Measurements from ENCODE around the gene ABHD14A. TPM values are rescaled to one million over a fixed set of nuclear protein-coding genes. Genes with fewer than 3 reads are reported as not detected.
A peak's percentile ranks its signal among the peaks of the same experiment; 100 is the strongest.

Gene ABHD14A
- total and polyA plus RNA-seq, 2 of the 13 experiments (the other 11 are each of a cell fraction or from before 2014, with no cell fraction given) = 29.5 to 46.9 TPM

DNA sequence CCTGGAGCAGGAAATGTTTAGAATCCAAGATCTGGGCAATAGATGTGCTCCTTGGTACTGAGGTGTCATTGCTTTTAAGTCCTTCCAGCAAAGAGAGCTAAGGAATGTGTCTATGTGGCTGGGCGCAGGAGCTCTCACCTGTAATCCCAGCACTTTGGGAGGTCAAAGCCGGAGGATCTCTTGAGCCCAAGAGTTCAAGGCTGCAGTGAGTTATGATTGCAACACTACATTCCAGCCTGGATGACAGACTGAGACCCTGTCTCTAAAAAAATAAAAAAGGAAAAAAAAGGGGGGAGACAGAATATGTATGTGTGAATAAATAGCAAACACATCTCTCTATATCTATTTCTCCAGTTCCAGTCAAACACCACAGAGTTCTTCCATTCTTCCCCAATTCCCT, 24.0 kb upstream of the ABHD14A start (continued):
- TF ChIP-seq, protein P1, sequence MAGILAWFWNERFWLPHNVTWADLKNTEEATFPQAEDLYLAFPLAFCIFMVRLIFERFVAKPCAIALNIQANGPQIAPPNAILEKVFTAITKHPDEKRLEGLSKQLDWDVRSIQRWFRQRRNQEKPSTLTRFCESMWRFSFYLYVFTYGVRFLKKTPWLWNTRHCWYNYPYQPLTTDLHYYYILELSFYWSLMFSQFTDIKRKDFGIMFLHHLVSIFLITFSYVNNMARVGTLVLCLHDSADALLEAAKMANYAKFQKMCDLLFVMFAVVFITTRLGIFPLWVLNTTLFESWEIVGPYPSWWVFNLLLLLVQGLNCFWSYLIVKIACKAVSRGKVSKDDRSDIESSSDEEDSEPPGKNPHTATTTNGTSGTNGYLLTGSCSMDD (CRISPR knock-in tag; IDR thresholded peaks at IDR 0.05) = no peak

DNA sequence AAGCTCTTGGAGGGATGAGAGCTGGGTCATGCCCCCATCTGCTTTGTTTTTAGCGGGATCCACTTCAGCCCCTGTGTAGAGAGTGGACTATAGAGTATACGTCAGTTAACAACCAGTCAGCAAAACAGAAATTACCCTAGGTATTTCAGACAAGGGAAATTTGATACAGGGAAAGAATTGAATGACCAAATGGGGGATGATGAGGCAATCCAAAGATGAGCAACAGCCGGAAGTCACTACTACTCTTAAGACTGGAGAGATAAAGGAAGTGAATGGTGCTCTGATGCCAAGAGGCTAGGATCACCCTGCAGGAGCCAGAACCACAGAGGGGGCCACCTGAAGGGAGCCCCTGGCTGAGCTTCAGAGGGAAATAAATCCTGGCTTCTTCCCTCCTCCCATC, 21.4 kb upstream of the ABHD14A start:
- no TSS peak for BruUV-seq (replicated peaks)
- FAIRE-seq = no peak
- POLR2A ChIA-PET = interaction anchor here (2.0 kb wide), 1 partner anchor 11 kb away, joined by 5 read pairs; no protein-coding TSS in a partner anchor

DNA sequence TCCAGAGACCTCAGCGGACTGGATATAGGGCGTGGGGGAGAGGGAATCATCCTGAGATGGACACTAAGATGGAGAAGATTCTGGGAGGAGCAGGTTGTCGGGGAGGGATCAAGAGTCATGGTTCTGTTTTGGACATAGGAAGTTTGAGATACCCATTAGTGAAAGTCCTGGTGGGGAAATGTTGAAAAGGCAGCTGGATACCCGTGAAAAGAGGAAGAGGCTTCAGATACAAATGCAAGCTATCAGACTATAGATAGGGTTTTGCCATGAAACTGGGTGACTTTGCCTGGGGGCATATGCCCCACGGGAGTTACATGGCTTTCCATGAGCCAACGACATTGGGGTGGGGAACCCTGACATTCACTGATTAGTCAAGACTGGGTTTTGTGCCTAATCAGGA, 20.8 kb upstream of the ABHD14A start:
- Histone ChIP-seq H3K27ac (ENCODE audit: extremely low read length, insufficient read depth, low read length) (no peak overlapping the region), H2AFZ (ENCODE audit: low read length) (no peak overlapping the region), H3K9me3 (ENCODE audit: low read length) (no peaks in the 10 kb centered on the region), H3K36me3 (replicated peaks in 1 of 2; ENCODE audit: control insufficient read depth in 1 of 2, insufficient read depth in 2 of 2, low read length in 2 of 2) (peaks cover 0 to 6% of the 10 kb centered on the region in 2 experiments; a peak in 2 of 5 replicates), H3K4me3 (replicated peaks in 1 of 3; ENCODE audit: insufficient read depth in 1 of 3, low read depth in 2 of 3, low read length in 3 of 3) (no peak overlapping the region), H3K27me3 (ENCODE audit: control insufficient read depth in 1 of 2, insufficient read depth in 2 of 2, low read length in 2 of 2) (no peaks in the 10 kb centered on the region), H3K4me2 (ENCODE audit: low read depth, low read length) (no peak overlapping the region), H3K9ac (ENCODE audit: insufficient read depth, low read depth, low read length) (no peak overlapping the region), H4K20me1 (ENCODE audit: insufficient read depth, low read length) (no peaks in the 10 kb centered on the region), H3K79me2 (ENCODE audit: insufficient read depth, low read length) (no peaks in the 10 kb centered on the region), H3K4me1 (ENCODE audit: insufficient read depth, low read length) (peaks cover 20% of the 10 kb centered on the region)
- 21% methylated on average over 6 of the region's 6 CpGs for WGBS (ENCODE audit: low lambda C conversion rate)
- no peak for DNase-seq (ENCODE audit: low spot score)
- POLR2A ChIA-PET = interaction anchor here (2.0 kb wide), 1 partner anchor 11 kb away, joined by 5 read pairs; no protein-coding TSS in a partner anchor
- ATAC-seq = no peak
- in situ Hi-C loops (cut with HindIII; ENCODE audit: extremely low pct_ligation_motif_present, low pct_unique_long_range_greater_than_20kb) = no loop called here
- intact Hi-C loops (cut with micrococcal nuclease; ENCODE audit: unreplicated experiment) = no loop called here
- CTCF ChIA-PET (ENCODE audit: low intra/inter-chr PET ratio, low total read pairs) = no interaction called here
- no peak for FAIRE-seq
- TF ChIP-seq, protein P2, sequence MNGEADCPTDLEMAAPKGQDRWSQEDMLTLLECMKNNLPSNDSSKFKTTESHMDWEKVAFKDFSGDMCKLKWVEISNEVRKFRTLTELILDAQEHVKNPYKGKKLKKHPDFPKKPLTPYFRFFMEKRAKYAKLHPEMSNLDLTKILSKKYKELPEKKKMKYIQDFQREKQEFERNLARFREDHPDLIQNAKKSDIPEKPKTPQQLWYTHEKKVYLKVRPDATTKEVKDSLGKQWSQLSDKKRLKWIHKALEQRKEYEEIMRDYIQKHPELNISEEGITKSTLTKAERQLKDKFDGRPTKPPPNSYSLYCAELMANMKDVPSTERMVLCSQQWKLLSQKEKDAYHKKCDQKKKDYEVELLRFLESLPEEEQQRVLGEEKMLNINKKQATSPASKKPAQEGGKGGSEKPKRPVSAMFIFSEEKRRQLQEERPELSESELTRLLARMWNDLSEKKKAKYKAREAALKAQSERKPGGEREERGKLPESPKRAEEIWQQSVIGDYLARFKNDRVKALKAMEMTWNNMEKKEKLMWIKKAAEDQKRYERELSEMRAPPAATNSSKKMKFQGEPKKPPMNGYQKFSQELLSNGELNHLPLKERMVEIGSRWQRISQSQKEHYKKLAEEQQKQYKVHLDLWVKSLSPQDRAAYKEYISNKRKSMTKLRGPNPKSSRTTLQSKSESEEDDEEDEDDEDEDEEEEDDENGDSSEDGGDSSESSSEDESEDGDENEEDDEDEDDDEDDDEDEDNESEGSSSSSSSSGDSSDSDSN (CRISPR knock-in tag; IDR thresholded peaks at IDR 0.05) = no peak
- TF ChIP-seq, protein P3, sequence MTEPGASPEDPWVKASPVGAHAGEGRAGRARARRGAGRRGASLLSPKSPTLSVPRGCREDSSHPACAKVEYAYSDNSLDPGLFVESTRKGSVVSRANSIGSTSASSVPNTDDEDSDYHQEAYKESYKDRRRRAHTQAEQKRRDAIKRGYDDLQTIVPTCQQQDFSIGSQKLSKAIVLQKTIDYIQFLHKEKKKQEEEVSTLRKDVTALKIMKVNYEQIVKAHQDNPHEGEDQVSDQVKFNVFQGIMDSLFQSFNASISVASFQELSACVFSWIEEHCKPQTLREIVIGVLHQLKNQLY (CRISPR knock-in tag; IDR thresholded peaks at IDR 0.05) = no peak
- TF ChIP-seq, protein P4, sequence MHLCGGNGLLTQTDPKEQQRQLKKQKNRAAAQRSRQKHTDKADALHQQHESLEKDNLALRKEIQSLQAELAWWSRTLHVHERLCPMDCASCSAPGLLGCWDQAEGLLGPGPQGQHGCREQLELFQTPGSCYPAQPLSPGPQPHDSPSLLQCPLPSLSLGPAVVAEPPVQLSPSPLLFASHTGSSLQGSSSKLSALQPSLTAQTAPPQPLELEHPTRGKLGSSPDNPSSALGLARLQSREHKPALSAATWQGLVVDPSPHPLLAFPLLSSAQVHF (CRISPR knock-in tag; IDR thresholded peaks at IDR 0.05) = no peak
- BruUV-seq (replicated peaks) = no TSS peak

More for the DNA sequence above, 21.4 kb upstream of the ABHD14A start:
- H3K79me2 ChIP-seq (ENCODE audit: insufficient read depth, low read length) = no peaks in the 10 kb centered on the region
- H3K27me3 ChIP-seq (ENCODE audit: control insufficient read depth in 1 of 2, insufficient read depth in 2 of 2, low read length in 2 of 2) = no peaks in the 10 kb centered on the region
- 30% methylated on average over 3 of the region's 3 CpGs for whole genome bisulfite sequencing (ENCODE audit: low lambda C conversion rate)
- ATAC-seq (no peak), DNase-seq (ENCODE audit: low spot score) (no peak)
- no peaks in the 10 kb centered on the region for H4K20me1 ChIP-seq (ENCODE audit: insufficient read depth, low read length)
- intact Hi-C loops (cut with micrococcal nuclease; ENCODE audit: unreplicated experiment) = no loop called here
- H3K9me3 ChIP-seq (ENCODE audit: low read length) = no peaks in the 10 kb centered on the region
- H2AFZ ChIP-seq (ENCODE audit: low read length) = no peak overlapping the region
- TF ChIP-seq MAFK (conservative IDR thresholded peaks at IDR 0.05 in 1 of 2, IDR thresholded peaks at IDR 0.05 in 1 of 2; ENCODE audit: low read length in 2 of 2) = peak; percentile 15 to 29; a peak in 1 of 4 replicates
- TF ChIP-seq ZNF432 (CRISPR knock-in tag; IDR thresholded peaks at IDR 0.05; ENCODE audit: borderline replicate concordance) = no peak
- H3K4me1 ChIP-seq (ENCODE audit: insufficient read depth, low read length) = peaks cover 20% of the 10 kb centered on the region
- H3K4me2 ChIP-seq (ENCODE audit: low read depth, low read length) = no peak overlapping the region
- H3K4me3 ChIP-seq (replicated peaks in 1 of 3; ENCODE audit: insufficient read depth in 1 of 3, low read depth in 2 of 3, low read length in 3 of 3) = no peak overlapping the region
- no peak overlapping the region for H3K9ac ChIP-seq (ENCODE audit: insufficient read depth, low read depth, low read length)
- CTCF ChIA-PET (ENCODE audit: low intra/inter-chr PET ratio, low total read pairs) = no interaction called here
- H3K27ac ChIP-seq (ENCODE audit: extremely low read length, insufficient read depth, low read length) = no peak overlapping the region
- in situ Hi-C loops (cut with HindIII; ENCODE audit: extremely low pct_ligation_motif_present, low pct_unique_long_range_greater_than_20kb) = no loop called here
- H3K36me3 ChIP-seq (replicated peaks in 1 of 2; ENCODE audit: control insufficient read depth in 1 of 2, insufficient read depth in 2 of 2, low read length in 2 of 2) = peaks cover 0 to 5% of the 10 kb centered on the region in 2 experiments; a peak in 1 of 5 replicates

All from HepG2 (cell line).